B cell (primary cell): ENCODE results near the gene PAFAH2. TPM values are rescaled to one million over a fixed set of nuclear protein-coding genes. Genes with fewer than 3 reads are reported as not detected.

Experiments
- ATAC-seq: fragments of 200-7000 bp; cut with Tn5 transposase; one replicate; pipeline ENCODE4 v1.10.0; 2021; ENCODE audit warnings: low read depth, mild to moderate bottlenecking, moderate number of reproducible peaks, moderate library complexity
- CTCF ChIA-PET: fragments of 350-600 bp; sonication (Branson Sonifier 250); formaldehyde crosslinking; loops from one replicate; lab custom pipeline; 2021; ENCODE audit warnings: antibody characterized with exemption, inconsistent platforms; lab: Charles Lee
- POLR2A ChIA-PET: fragments of 350-600 bp; sonication (Branson Sonifier 250); formaldehyde crosslinking; loops from one replicate; lab custom pipeline; 2021; ENCODE audit warnings: antibody characterized with exemption; lab: Charles Lee
- DNase-seq: peaks from one replicate; pipeline ENCODE4 v3.0.0; 2013
- H2AFZ ChIP-seq: 2 replicates; pipeline ENCODE4 v1.6.1; 2012; ENCODE audit warnings: mild to moderate bottlenecking, low read depth, low read length; ENCODE audit not compliant: insufficient read depth, poor library complexity, severe bottlenecking
- H3K27ac ChIP-seq, 2 donors: 1 replicate in 1 of 2; 2 replicates in 1 of 2; pipeline ENCODE4 v1.5.1; 2012 to 2013; ENCODE audit warnings: low read length in 2 of 2, mild to moderate bottlenecking in 2 of 2, moderate library complexity in 1 of 2
- H3K27me3 ChIP-seq, 4 experiments: fragments of 200-600 bp in 1 of 4; sonication (generic) in 1 of 4; replicated peaks in 1 of 4; 1 replicate in 2 of 4; 2 replicates in 2 of 4; pipeline versions ENCODE4 v1.6.1 to v1.7.0; 2013 to 2016; ENCODE audit warnings: low read length in 3 of 4, mild to moderate bottlenecking in 2 of 4, mixed read lengths in 1 of 4, moderate library complexity in 1 of 4; ENCODE audit not compliant: insufficient read depth in 4 of 4, control insufficient read depth in 3 of 4; ENCODE audit errors: control extremely low read depth in 1 of 4
- H3K36me3 ChIP-seq, 2 experiments: replicated peaks in 1 of 2; 1 replicate in 1 of 2; 2 replicates in 1 of 2; pipeline versions ENCODE4 v1.6.1 to v1.7.1; 2013; ENCODE audit warnings: low read length in 1 of 2; ENCODE audit not compliant: insufficient read depth in 2 of 2, control insufficient read depth in 1 of 2; ENCODE audit errors: control extremely low read depth in 1 of 2, extremely low read depth in 1 of 2
- H3K4me1 ChIP-seq, 2 donors: fragments of 200-600 bp in 1 of 2; sonication (generic) in 1 of 2; 1 replicate in 1 of 2; 2 replicates in 1 of 2; pipeline versions ENCODE4 v1.5.1 to v1.6.1; 2013 to 2017; ENCODE audit warnings: low read length in 2 of 2; ENCODE audit not compliant: control insufficient read depth in 2 of 2, insufficient read depth in 2 of 2
- H3K4me2 ChIP-seq: replicated peaks from 2 replicates; pipeline ENCODE3; 2012; ENCODE audit warnings: mild to moderate bottlenecking, low read depth, low read length; ENCODE audit not compliant: poor library complexity, severe bottlenecking
- H3K4me3 ChIP-seq, 5 experiments: fragments of 200-600 bp in 1 of 5; sonication (generic) in 1 of 5; 1 replicate in 3 of 5; 2 replicates in 2 of 5; pipeline versions ENCODE4 v1.5.1 to v1.7.0; 2011 to 2016; ENCODE audit warnings: low read length in 4 of 5, mild to moderate bottlenecking in 4 of 5, low read depth in 2 of 5, control low read depth in 1 of 5, moderate library complexity in 1 of 5; ENCODE audit not compliant: insufficient read depth in 1 of 5; ENCODE audit errors: control extremely low read depth in 1 of 5, extremely low read depth in 1 of 5
- H3K79me2 ChIP-seq: fragments of 200-600 bp; sonication (generic); one replicate; pipeline ENCODE4 v1.6.0; 2016; ENCODE audit warnings: low read length; ENCODE audit not compliant: control insufficient read depth, insufficient read depth
- H3K9ac ChIP-seq: fragments of 200-600 bp; sonication (generic); 2 replicates; pipeline ENCODE4 v1.6.1; 2017; ENCODE audit warnings: mild to moderate bottlenecking, low read length, moderate library complexity
- H3K9me3 ChIP-seq, 3 donors: one replicate each; pipeline versions ENCODE4 v1.6.1 to v1.7.1; 2013; ENCODE audit warnings: low read length in 2 of 3; ENCODE audit not compliant: control insufficient read depth in 2 of 3, insufficient read depth in 1 of 3; ENCODE audit errors: control extremely low read depth in 1 of 3
- H4K20me1 ChIP-seq: 2 replicates; pipeline ENCODE4 v1.6.0; 2012; ENCODE audit warnings: mild to moderate bottlenecking, low read length; ENCODE audit not compliant: insufficient read depth, control insufficient read depth, poor library complexity, severe bottlenecking
- H3K27ac Mint-ChIP-seq: one replicate; pipeline ENCODE4 v1.8.0; 2021; ENCODE audit warnings: mixed read lengths
- H3K27me3 Mint-ChIP-seq: one replicate; pipeline ENCODE4 v1.8.0; 2021; ENCODE audit warnings: mixed read lengths
- H3K4me1 Mint-ChIP-seq: one replicate; pipeline ENCODE4 v1.8.0; 2021; ENCODE audit warnings: mixed read lengths
- H3K4me3 Mint-ChIP-seq: one replicate; pipeline ENCODE4 v1.8.0; 2021; ENCODE audit warnings: mixed read lengths
- H3K9me3 Mint-ChIP-seq: one replicate; pipeline ENCODE4 v1.8.0; 2022; ENCODE audit warnings: mixed read lengths; ENCODE audit not compliant: insufficient read depth
- EZH2 ChIP-seq: IDR thresholded peaks from 2 replicates; pipeline ENCODE4 v1.6.1; 2012; ENCODE audit warnings: borderline replicate concordance, low read depth, mild to moderate bottlenecking, moderate library complexity, low read length; ENCODE audit not compliant: insufficient read depth, poor library complexity, severe bottlenecking
- WGBS: methylation state at CpG from one replicate; pipeline ENCODE4 v1.1.5; 2013; ENCODE audit warnings: missing lambda C conversion rate; ENCODE audit not compliant: insufficient coverage; 5-methylcytosine and 5-hydroxymethylcytosine counted together
- intact Hi-C: fragments of 100-400 bp; cut with micrococcal nuclease; formaldehyde crosslinking; loops from one replicate; pipeline ENCODE4 v1.10.0; 2022
- polyA plus RNA-seq: library from polyadenylated mRNA; depleted of rRNA; stranded (reverse); fragments of >200 nt; gene quantifications from 2 replicates; pipeline ENCODE4 v1.2.3, GENCODE V29; 2012
- total RNA-seq, 2 donors: library from RNA; stranded (reverse); fragments of 120-200 nt in 1 of 2; gene quantifications; 1 replicate in 1 of 2; 2 replicates in 1 of 2; pipeline versions ENCODE4 v1.2.3 to v1.2.4, GENCODE V29; 2013 to 2022
- TF ChIP-seq, protein P1 (sequence below): fragments of 200-600 bp; IDR thresholded peaks from one replicate; pipeline ENCODE4 v1.8.0; 2022; ENCODE audit warnings: antibody characterized with exemption, mild to moderate bottlenecking

Gene PAFAH2
- total and polyA plus RNA-seq, 2 donors (not counting 1 experiment from before 2014, with no cell fraction given) = 5.1 to 8.8 TPM

DNA sequence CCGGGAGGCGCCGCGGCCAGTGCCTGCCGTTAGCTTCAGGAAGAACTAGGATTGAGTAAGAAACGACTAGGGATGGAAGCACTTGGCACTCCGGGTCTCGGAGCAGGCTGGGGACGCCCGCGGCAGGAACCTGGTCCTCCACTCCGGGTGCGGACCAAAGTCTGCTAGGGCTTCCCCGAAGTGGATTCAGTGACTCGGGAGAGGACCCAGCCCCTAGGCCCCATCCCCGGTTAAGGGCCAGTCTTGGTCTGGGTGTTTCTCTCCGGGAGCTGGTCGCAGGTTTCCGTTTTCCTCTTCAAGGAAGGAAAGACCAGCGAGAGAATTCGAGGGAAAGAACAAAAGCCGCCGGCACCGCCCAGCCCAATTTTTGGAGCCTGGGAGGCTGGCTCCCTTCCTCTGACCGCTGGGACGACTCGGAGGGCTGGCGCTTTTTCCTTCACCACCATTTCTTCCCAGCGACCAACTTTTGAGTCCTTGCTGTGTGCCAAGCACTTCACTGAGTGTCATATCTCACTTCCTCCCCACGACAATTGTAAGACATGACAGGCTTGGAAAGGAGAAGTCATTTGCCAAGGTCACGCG lies 74.8 kb downstream of the PAFAH2 start:
- POLR2A ChIA-PET = no interaction called here
- H3K4me3 Mint-ChIP-seq = peak overlapping the region; percentile 80
- peak overlapping the region; percentile 9 to 59 (median 54) for H3K4me3 ChIP-seq
- CTCF ChIA-PET = interaction anchor here (1.0 kb wide), 1 partner anchor 10 kb away, joined by 3 read pairs; no protein-coding TSS in a partner anchor
- peaks cover 0 to 24% (median 19%) of the 10 kb centered on the region in 4 experiments for H3K27me3 ChIP-seq
- no peaks in the 10 kb centered on the region for H3K79me2 ChIP-seq
- ATAC-seq (no peak), DNase-seq (peak; percentile 48)
- no peaks in the 10 kb centered on the region for H3K36me3 ChIP-seq
- H3K4me1 Mint-ChIP-seq = peaks cover 15% of the 10 kb centered on the region
- intact Hi-C loops = no loop called here
- H3K9me3 Mint-ChIP-seq = no peaks in the 10 kb centered on the region
- H3K9ac ChIP-seq = peak overlapping the region; percentile 70
- H2AFZ ChIP-seq = peak overlapping the region; percentile 78
- H4K20me1 ChIP-seq = no peaks in the 10 kb centered on the region
- H3K4me2 ChIP-seq = peak overlapping the region; percentile 95
- H3K27ac Mint-ChIP-seq = no peak overlapping the region
- no peak for TF ChIP-seq EZH2
- TF ChIP-seq, protein P1, sequence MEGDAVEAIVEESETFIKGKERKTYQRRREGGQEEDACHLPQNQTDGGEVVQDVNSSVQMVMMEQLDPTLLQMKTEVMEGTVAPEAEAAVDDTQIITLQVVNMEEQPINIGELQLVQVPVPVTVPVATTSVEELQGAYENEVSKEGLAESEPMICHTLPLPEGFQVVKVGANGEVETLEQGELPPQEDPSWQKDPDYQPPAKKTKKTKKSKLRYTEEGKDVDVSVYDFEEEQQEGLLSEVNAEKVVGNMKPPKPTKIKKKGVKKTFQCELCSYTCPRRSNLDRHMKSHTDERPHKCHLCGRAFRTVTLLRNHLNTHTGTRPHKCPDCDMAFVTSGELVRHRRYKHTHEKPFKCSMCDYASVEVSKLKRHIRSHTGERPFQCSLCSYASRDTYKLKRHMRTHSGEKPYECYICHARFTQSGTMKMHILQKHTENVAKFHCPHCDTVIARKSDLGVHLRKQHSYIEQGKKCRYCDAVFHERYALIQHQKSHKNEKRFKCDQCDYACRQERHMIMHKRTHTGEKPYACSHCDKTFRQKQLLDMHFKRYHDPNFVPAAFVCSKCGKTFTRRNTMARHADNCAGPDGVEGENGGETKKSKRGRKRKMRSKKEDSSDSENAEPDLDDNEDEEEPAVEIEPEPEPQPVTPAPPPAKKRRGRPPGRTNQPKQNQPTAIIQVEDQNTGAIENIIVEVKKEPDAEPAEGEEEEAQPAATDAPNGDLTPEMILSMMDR = no peak
- peaks cover 40% of the 10 kb centered on the region for H3K27me3 Mint-ChIP-seq
- H3K9me3 ChIP-seq = peaks cover 0 to 6% (median 0%) of the 10 kb centered on the region in 3 donors
- no peak overlapping the region for H3K27ac ChIP-seq
- peaks cover 15 to 20% of the 10 kb centered on the region in 2 donors for H3K4me1 ChIP-seq
- WGBS = 2% methylated on average over 26 of the region's 32 CpGs
